Panc1 (cell line): ENCODE results near the gene CPNE7.

Source experiments
- TCF7L2 ChIP-seq: IDR thresholded peaks from 2 replicates; pipeline ENCODE4 v1.6.1; 2011; ENCODE audit warnings: mild to moderate bottlenecking, low read depth, low read length, inconsistent platforms
- TF ChIP-seq, protein P1 (sequence below): fragments of 450-650 bp; IDR thresholded peaks from 2 replicates; pipeline ENCODE4 v1.5.1; 2017; ENCODE audit warnings: mild to moderate bottlenecking
- TF ChIP-seq, protein P2 (sequence below), 2 experiments: IDR thresholded peaks; 2 replicates each; pipeline ENCODE4 v1.6.1; 2011 to 2012; ENCODE audit warnings: low read depth in 2 of 2, control low read depth in 1 of 2, low read length in 1 of 2, mild to moderate bottlenecking in 1 of 2, moderate library complexity in 1 of 2; ENCODE audit not compliant: insufficient read depth in 1 of 2

DNA sequence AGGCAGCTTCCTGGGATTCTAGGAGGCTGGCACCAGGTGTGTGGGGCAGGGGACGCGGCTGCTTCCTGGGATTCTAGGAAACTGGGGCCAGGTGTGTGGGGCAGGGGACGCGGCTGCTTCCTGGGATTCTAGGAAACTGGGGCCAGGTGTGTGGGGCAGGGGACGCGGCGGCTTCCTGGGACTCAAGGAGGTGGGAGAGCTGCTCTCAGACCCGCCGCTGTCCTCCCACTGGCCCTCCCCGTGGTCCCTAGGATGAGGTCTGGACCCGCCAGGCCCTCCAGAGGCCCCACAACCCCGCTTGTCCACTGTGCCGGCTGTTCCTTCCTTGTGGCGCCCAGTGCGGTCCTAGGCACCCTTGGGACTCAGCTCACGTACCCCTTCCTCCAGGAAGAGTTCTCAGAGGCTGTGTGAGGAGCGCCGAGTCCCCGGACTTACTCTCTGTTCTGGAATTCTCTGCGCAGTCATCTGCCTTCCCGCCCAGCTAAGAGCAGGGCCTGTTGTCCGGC, 38.4 kb downstream of the CPNE7 start:
- TF ChIP-seq, protein P1, sequence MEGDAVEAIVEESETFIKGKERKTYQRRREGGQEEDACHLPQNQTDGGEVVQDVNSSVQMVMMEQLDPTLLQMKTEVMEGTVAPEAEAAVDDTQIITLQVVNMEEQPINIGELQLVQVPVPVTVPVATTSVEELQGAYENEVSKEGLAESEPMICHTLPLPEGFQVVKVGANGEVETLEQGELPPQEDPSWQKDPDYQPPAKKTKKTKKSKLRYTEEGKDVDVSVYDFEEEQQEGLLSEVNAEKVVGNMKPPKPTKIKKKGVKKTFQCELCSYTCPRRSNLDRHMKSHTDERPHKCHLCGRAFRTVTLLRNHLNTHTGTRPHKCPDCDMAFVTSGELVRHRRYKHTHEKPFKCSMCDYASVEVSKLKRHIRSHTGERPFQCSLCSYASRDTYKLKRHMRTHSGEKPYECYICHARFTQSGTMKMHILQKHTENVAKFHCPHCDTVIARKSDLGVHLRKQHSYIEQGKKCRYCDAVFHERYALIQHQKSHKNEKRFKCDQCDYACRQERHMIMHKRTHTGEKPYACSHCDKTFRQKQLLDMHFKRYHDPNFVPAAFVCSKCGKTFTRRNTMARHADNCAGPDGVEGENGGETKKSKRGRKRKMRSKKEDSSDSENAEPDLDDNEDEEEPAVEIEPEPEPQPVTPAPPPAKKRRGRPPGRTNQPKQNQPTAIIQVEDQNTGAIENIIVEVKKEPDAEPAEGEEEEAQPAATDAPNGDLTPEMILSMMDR = no peak
- TF ChIP-seq, protein P2, sequence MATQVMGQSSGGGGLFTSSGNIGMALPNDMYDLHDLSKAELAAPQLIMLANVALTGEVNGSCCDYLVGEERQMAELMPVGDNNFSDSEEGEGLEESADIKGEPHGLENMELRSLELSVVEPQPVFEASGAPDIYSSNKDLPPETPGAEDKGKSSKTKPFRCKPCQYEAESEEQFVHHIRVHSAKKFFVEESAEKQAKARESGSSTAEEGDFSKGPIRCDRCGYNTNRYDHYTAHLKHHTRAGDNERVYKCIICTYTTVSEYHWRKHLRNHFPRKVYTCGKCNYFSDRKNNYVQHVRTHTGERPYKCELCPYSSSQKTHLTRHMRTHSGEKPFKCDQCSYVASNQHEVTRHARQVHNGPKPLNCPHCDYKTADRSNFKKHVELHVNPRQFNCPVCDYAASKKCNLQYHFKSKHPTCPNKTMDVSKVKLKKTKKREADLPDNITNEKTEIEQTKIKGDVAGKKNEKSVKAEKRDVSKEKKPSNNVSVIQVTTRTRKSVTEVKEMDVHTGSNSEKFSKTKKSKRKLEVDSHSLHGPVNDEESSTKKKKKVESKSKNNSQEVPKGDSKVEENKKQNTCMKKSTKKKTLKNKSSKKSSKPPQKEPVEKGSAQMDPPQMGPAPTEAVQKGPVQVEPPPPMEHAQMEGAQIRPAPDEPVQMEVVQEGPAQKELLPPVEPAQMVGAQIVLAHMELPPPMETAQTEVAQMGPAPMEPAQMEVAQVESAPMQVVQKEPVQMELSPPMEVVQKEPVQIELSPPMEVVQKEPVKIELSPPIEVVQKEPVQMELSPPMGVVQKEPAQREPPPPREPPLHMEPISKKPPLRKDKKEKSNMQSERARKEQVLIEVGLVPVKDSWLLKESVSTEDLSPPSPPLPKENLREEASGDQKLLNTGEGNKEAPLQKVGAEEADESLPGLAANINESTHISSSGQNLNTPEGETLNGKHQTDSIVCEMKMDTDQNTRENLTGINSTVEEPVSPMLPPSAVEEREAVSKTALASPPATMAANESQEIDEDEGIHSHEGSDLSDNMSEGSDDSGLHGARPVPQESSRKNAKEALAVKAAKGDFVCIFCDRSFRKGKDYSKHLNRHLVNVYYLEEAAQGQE (IDR thresholded peaks at IDR 0.05; ENCODE audit: insufficient read depth in 1 of 2, low read depth in 2 of 2, low read length in 1 of 2) = no peak
- no peak for TF ChIP-seq TCF7L2
